HG02973 (cell line): Measurements from ENCODE around the gene PRF1.

Experiments
- ATAC-seq: cut with Tn5 transposase; IDR thresholded peaks from one replicate; pipeline ENCODE4 v1.9.1; 2021; ENCODE audit warnings: moderate library complexity; ENCODE audit not compliant: unreplicated experiment

Gene PRF1

DNA sequence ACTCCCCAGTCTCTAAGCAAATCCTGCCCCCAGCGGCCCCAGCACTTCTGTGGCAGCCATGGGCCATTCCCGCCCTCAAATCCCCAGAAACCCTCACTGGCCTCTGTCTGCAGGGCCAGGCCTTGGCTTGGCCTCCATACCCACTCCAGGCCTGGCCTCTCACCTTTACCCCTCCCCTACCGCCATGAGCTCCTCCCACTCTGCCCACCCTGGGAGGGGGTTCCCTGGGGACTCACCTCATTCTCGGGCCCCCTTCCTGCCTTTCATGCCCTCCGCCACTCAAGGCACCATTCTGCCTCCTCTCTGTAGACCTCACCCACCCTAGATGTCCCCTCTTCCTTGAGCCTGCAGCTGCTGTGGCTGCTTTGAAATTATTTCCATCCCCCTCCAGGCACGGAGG, 41.0 kb downstream of the PRF1 start:
- ATAC-seq: no peak

DNA sequence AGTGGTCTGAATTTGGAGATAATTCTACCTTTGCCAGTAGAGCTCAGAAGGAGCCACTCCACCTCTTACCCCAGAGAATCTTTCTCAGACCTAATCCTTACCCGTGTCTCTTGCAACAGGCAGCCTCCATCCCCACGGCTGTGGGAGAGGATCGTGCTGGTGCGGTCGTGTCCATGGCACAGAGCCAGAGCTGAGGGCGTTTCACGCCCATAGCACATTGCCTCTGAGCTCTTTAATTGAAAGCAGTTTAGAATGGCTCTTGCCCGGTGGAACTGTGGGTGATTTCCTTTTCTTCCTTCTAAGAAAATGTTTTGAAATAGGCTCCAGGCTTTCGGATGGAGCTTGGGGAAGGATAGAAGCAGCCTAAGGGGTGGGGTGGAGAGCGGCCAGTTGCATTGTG, 41.5 kb downstream of the PRF1 start:
- no peak for ATAC-seq

DNA sequence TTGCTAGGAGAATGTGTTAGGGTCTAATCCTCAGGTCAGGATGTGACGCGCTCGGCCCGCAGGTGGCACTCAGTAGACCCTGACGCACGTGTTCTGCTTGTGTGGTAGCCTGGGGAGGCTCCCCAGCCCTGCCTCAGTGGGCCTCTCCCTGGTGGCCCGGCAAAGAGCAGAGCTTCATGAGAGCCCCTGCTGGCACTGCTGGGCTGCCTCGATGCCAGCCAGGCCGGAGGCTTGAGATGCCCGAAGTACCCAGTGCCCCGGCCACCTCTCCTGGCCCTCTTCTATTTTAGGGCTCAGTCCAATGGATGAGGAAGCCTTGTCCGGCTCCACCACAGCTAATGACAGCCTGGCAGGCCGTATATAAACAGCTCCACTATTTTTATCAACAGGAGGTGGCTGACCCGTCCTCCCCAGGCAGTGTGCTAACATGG, 42.0 kb downstream of the PRF1 start:
- no peak for ATAC-seq

DNA sequence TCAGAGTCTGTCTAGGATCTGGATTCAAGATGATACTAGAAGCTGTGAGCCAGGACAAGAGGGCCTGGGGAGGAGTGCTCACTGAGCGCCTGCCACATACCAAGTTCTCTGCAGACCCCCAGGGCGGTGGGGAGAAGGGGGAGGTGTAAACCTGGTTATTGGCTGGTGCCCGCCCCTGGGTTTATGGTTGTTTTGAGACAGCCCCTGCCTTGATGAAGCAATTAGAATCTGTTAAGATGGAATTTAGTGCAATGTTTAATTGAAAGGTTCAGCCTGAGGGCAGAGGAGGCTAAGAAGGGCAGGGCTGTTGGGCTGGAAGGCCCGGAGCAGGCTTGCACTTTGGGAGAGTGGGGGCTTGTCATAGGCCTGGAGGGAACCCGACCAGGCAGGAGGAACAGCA, 42.7 kb downstream of the PRF1 start:
- ATAC-seq: no peak

DNA sequence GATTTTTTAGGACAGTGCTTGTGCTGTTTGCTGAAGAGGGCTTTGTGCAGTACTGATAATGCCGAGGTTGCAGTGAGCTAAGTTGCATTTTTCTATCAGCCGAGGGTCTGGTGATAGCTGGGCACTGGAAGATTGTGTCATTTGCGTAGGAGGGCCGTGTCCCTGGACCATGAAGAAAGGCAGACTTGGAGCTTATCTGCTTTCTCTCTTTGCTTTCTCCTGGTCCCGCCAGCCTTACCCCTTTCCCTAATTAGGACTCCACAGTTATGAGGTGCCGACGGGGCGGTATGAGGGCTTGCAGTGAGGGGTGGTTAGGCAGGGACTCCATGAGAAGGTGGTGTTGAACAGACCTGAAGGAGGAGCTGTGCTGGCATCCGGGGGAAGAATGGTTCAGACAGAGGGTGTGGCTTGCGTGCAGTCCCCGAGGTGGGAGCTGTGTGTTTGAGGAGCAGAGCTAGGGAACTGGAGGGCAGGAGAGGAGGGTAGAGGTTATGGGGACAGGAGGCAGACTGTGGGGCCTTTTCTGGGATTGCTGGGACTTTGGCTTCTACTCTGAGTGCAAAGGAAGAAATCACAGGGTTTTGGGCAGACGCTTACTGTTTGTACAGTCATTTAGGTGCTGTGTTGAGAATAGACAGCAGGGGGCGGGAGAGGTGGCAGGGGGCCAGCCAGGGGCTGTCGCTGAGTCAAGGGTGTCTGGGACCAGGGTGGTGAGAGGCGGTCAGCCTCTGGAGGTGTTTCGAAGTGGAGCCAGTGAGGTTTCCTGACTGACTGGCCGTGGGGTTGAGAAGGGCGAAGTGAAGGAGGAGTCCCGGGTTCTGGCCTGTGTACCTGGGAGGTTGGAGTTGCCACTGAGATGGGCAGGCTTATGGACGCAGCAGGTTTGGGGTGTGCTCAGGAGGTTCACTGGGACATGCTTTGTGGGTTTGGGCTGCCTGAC, 43.4 kb downstream of the PRF1 start:
- ATAC-seq: no peak

DNA sequence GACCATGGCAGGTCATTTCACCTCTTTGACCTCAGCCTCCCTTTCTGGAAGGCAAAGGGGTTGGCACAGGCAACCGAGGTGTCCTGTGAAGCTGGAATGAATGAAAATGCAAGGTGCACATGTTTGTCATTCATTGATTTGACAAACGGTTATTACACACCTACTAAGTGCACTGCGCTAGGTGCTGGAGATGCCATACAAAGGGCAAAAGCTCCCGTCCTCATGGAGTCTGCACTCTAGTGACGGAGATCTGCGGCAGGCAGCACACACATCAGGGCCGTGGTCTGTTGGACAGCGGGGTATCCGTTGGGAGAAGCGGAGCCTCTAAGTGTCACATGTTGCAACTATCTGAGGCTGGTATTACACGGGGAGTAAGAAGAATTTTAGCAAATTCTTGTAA, 44.2 kb downstream of the PRF1 start:
- no peak for ATAC-seq

DNA sequence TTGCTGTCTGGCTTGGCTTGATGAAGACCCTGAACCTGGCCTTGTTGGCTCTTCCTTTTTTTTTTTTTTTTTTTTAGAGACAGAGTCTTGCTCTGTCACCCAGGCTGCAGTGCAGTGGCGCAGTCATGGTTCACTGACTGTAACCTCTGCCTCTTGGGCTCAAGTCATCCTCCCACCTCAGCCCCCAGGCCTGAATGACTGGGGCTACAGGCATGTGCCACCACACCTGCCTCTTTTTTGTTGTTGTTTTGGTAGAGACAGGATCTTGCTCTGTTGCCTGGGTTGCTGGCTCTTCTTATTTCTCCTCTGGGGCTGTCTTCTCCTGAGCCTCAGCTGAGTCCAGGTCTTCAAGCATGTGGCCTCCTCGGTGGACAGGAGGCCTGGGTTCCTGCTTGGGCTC, 44.7 kb downstream of the PRF1 start:
- ATAC-seq: no peak

DNA sequence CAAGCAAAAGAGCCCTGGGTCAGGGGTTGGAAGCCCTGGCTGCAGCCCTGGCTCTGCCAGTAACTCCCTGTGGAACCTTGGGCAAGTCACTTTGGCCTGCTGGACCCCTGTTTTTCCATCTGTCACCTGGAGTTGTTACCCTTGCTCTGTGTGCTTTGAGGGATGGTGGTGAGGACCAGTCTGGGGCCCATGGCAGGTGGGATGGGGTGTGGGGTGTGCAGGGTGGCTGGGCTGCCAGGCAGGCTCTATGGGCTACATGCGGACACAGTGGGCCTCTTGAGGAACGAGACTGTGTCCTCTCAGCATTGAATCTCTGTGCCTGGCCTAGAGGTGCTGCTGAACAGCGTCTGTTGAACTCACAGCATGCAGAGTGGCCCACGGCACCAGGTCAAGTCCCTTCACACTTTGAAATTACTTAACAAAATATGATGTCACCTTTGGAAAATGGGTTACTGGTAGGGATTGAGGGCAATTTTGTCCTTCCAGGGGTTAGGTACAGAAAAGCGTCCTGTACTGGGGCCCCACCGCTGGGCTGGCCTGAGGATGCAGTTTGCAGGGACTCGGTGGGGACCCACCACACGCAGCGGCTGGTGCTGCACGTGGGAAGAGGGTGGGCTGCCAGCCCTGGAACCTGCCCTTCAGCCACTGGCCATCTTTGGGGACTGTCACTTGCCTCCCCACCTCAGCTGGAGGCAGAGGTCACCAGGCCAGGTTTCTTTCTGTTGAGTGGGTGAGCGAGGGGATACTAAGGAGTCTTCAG, 45.3 kb downstream of the PRF1 start:
- no peak for ATAC-seq

DNA sequence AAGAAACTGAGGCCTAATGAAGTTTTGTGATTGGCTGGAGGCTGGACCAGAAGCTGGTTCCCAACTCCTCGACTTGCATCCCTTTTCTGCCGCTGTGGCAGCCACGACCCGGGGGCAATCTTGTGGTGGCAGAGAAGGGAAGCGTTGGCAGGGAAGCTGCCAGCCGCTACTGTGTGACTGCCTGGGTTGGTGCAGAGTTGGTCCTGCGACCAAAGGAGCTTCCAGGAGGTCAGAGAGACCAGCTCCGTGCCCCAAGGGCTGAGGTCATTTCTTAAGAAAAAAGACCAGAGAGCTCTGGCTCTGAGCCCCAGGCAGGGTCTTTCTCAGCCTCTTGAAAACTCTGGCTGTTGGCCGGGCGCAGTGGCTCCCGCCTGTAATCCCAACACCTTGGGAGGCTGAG, 47.2 kb downstream of the PRF1 start:
- no peak for ATAC-seq

DNA sequence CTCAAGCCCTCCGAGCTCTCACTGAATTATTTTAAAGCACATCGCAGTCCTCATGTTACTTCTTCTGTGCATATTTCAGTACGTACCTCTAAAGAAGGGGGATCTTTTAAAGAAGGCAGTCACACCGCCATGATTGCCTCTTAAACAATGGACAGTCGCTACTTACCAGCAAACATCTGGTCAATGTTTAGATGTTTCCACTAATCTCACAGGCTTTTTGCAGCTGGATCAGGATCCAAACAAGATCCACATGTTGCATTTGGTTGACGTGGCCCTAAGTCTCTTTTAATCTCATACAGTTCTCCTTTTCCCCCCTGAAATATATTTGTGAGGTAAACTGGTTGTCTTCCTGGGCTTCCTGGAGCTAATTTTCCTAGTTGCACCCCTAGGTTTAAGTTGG, 50.0 kb downstream of the PRF1 start:
- no peak for ATAC-seq

DNA sequence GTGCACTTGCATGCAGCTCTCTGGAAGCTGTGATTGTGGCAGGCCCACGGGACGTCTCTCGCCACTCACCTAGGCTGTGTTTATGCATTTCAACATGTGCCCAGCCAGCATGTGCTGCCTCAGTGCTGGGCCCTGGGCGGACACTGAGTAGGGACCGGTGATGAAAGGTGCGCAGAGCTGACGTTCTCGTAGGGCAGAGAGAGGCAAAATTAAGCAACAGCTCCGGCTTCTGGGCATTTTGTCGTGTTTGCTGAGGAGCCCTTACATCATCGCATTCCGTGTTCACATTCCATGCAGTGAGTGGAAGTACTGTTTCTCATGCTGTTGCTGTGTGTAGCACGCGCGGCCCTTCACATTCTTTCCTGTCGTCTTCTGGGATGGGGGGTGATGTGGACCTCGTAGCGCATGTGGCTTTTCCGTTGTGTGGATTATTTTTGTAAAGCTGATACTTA, 50.5 kb downstream of the PRF1 start:
- ATAC-seq: no peak

DNA sequence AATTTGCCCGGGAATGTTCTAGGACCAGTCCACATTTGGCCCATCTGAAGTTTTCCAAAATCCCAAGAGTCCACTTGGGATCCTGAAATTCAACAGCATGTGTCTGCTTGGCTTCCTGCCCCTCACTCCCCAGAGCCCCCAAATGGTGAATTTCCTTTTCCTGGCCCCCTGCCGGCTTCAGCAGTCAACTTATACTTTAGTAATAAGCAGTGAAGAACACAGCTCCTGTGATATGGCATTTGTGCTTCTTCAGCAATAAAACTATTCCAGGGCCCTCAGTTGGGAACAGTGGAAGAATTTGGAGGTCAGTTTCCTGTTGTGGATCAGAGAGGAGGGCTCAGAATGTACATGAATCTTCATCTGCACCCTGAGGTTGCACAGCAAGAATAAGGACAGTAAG, 51.1 kb downstream of the PRF1 start:
- ATAC-seq: no peak

DNA sequence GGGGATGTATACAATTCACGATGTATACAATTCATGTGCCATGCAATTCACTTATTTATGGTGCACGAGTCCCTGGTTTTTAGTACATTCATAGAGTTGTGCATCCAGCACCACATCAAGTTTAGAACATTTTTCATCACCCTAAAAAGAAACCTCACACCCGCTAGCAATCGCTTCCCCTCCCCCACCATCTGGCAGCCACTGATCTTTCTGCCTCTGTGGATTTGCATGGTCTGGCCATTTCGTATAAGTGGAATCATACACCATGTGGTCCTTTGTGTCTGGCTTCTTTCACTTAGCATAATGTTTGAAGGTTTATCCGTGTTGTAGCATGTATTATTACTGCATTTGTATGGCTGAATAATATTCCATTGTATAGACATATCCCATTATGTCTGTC, 52.1 kb downstream of the PRF1 start:
- no peak for ATAC-seq

DNA sequence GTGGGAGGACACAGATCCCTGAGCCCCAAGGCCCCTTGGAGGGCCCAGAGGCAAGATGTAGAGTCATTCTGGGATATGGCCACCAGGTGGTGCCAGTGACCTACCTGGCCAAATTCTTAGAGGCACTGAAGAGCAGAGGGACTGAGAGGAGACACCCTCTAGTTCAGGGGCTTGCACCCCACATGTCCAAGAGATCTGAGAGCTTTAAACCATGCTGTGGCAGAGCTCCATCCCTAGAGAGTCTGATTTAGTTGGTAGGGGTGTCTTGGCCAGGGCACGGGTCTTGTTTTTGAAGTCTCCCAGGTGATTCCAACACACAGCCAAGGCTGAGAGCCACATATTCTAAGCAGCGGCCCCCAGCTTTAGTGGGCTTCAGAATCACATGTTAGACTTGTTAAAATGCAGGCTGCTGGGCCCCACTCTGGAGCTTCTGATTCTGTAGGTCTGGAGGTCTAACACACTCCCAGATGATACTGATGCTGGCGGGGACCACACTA, 52.5 kb downstream of the PRF1 start:
- ATAC-seq: no peak

DNA sequence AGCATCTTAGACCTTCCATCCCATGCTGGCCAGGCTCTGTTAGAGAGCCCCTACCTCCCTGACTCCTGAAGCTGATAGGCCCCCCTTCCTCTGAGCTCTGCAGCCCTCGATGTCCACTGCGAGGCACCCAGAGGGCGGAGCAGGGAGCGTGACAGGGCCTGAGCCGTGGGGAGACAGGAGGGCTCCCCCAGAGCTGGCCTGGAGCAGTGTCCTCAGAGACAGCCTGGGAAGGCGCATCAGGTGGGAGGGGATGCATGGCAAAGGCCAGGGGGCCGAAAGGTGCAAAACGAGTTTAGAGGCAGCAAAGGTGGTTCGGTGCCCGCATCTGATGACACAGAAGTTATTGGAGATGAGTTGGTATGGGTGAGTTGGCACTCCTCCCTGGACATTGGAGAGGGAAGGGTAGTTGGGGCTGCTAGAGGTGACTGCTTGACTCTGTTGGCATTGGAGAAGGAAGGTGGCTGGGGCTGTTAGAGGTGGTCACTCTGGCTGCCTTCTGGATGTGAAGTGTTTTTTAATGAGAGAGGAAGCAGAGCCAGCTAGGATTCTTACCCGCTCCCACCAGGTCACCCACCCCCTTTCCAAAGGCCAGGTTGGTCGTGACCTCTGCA, 53.1 kb downstream of the PRF1 start:
- no peak for ATAC-seq
